Neuronal stem cell (in vitro differentiated cells): ENCODE measurements around the gene APOBEC3F.
"Not testable (repeated sequence)": the region's sequence is repeated elsewhere in the genome, so short reads cannot be mapped to it uniquely, and the experiment has no call there.

Experiments
- DNase-seq: peaks from one replicate; pipeline ENCODE4 v3.0.0-alpha.2; 2013; ENCODE audit warnings: low spot score
- H2AFZ ChIP-seq: one replicate; pipeline ENCODE4 v1.6.1; 2013; ENCODE audit warnings: mild to moderate bottlenecking, low read length, inconsistent platforms
- H2AK5ac ChIP-seq: 2 replicates; pipeline ENCODE4 v1.6.1; 2013; ENCODE audit warnings: low read depth, mild to moderate bottlenecking, inconsistent platforms, low read length, moderate library complexity, mixed read lengths
- H2BK120ac ChIP-seq: 2 replicates; pipeline ENCODE4 v1.6.1; 2013; ENCODE audit warnings: low read depth, mild to moderate bottlenecking, inconsistent platforms, low read length, moderate library complexity, mixed read lengths
- H2BK12ac ChIP-seq: one replicate; pipeline ENCODE4 v1.6.1; 2013; ENCODE audit warnings: low read length, inconsistent platforms
- H2BK15ac ChIP-seq: 2 replicates; pipeline ENCODE4 v1.6.1; 2013; ENCODE audit warnings: mild to moderate bottlenecking, low read length, inconsistent platforms, mixed read lengths
- H2BK5ac ChIP-seq: one replicate; pipeline ENCODE4 v1.6.1; 2013; ENCODE audit warnings: inconsistent platforms, mild to moderate bottlenecking, low read length, moderate library complexity
- H3K14ac ChIP-seq: one replicate; pipeline ENCODE4 v1.6.1; 2013; ENCODE audit warnings: low read length, inconsistent platforms
- H3K18ac ChIP-seq: 2 replicates; pipeline ENCODE4 v1.6.1; 2013; ENCODE audit warnings: low read length, inconsistent platforms
- H3K23ac ChIP-seq: 2 replicates; pipeline ENCODE4 v1.6.1; 2013; ENCODE audit warnings: low read depth, mild to moderate bottlenecking, mixed read lengths, low read length, inconsistent platforms; ENCODE audit not compliant: poor library complexity
- H3K27ac ChIP-seq: replicated peaks from 3 replicates; pipeline ENCODE4 v1.5.1; 2013; ENCODE audit warnings: low read length, inconsistent platforms
- H3K27me3 ChIP-seq, 3 experiments: 2 replicates each; pipeline ENCODE4 v1.6.1; 2013; ENCODE audit warnings: low read length in 3 of 3, mild to moderate bottlenecking in 2 of 3, inconsistent platforms in 1 of 3, low read depth in 1 of 3, mixed read lengths in 1 of 3, moderate library complexity in 1 of 3; ENCODE audit not compliant: control insufficient read depth in 3 of 3, insufficient read depth in 3 of 3
- H3K36me3 ChIP-seq, 2 donors: replicated peaks in 1 of 2; 2 replicates each; pipeline ENCODE4 v1.6.1; 2013; ENCODE audit warnings: low read length in 2 of 2; ENCODE audit not compliant: control insufficient read depth in 2 of 2, insufficient read depth in 2 of 2
- H3K4ac ChIP-seq: 2 replicates; pipeline ENCODE4 v1.6.1; 2013; ENCODE audit warnings: inconsistent platforms, mild to moderate bottlenecking, low read length, moderate library complexity
- H3K4me1 ChIP-seq, 2 donors: 1 replicate in 1 of 2; 2 replicates in 1 of 2; pipeline ENCODE4 v1.6.1; 2013; ENCODE audit warnings: low read length in 2 of 2, low read depth in 1 of 2; ENCODE audit not compliant: control insufficient read depth in 2 of 2, insufficient read depth in 1 of 2
- H3K4me2 ChIP-seq: one replicate; pipeline ENCODE4 v1.6.1; 2013; ENCODE audit warnings: mild to moderate bottlenecking, low read length, inconsistent platforms; ENCODE audit not compliant: insufficient read depth, poor library complexity, severe bottlenecking
- H3K4me3 ChIP-seq, 2 donors: 2 replicates each; pipeline ENCODE4 v1.5.1; 2013; ENCODE audit warnings: low read length in 2 of 2, mild to moderate bottlenecking in 2 of 2, inconsistent platforms in 1 of 2, moderate library complexity in 1 of 2
- H3K79me1 ChIP-seq: one replicate; pipeline ENCODE4 v1.6.1; 2013; ENCODE audit warnings: low read depth, mild to moderate bottlenecking, inconsistent platforms, low read length, moderate library complexity
- H3K9ac ChIP-seq: one replicate; pipeline ENCODE4 v1.6.1; 2013; ENCODE audit warnings: mild to moderate bottlenecking, low read depth, low read length, inconsistent platforms; ENCODE audit not compliant: poor library complexity
- H3K9me3 ChIP-seq, 2 donors: replicated peaks in 1 of 2; 2 replicates each; pipeline versions ENCODE3 to v1.6.1; 2013; ENCODE audit warnings: low read length in 2 of 2, mild to moderate bottlenecking in 2 of 2, inconsistent platforms in 1 of 2, low read depth in 1 of 2, mixed read lengths in 1 of 2, moderate library complexity in 1 of 2; ENCODE audit not compliant: control insufficient read depth in 2 of 2, insufficient read depth in 1 of 2
- H4K8ac ChIP-seq: one replicate; pipeline ENCODE4 v1.6.1; 2013; ENCODE audit warnings: low read depth, mild to moderate bottlenecking, inconsistent platforms, low read length, moderate library complexity
- H4K91ac ChIP-seq: one replicate; pipeline ENCODE4 v1.6.1; 2013; ENCODE audit warnings: low read length, low read depth, mild to moderate bottlenecking, inconsistent platforms; ENCODE audit not compliant: poor library complexity
- WGBS, 2 donors: extraction: QIAGEN DNeasy Blood & Tissue Kit; methylation state at CpG; one replicate each; pipeline ENCODE4 v1.1.7; 2013; ENCODE audit warnings: missing lambda C conversion rate in 2 of 2, mixed read lengths in 1 of 2; ENCODE audit not compliant: insufficient read length in 2 of 2, insufficient replicate concordance in 1 of 2; ENCODE audit errors: extremely low coverage in 2 of 2; 5-methylcytosine and 5-hydroxymethylcytosine counted together

The APOBEC3F gene

GRCh38 chr22:39066442-39067276 is 26.0 kb downstream of the APOBEC3F start:
- H2AFZ ChIP-seq, H2BK120ac ChIP-seq, H2AK5ac ChIP-seq, DNase-seq, H4K8ac ChIP-seq, H3K79me1 ChIP-seq, H3K23ac ChIP-seq, H3K14ac ChIP-seq, H3K27ac ChIP-seq, H3K36me3 ChIP-seq, H3K4ac ChIP-seq, H3K9me3 ChIP-seq, H2BK12ac ChIP-seq, H4K91ac ChIP-seq, H3K4me3 ChIP-seq, H3K4me2 ChIP-seq, H2BK15ac ChIP-seq, H3K18ac ChIP-seq, H3K4me1 ChIP-seq, H2BK5ac ChIP-seq, H3K9ac ChIP-seq: not testable (repeated sequence)
- H3K27me3 ChIP-seq, result peaks cover 0 to 22% (median 0%) of the 10 kb centered on the region in 3 experiments
- WGBS, 2 donors, result no CpG with 5 or more reads among the region's 9 CpGs

- no peak overlapping the region for H2BK15ac ChIP-seq
- H3K23ac ChIP-seq, result no peak overlapping the region
- H4K8ac ChIP-seq, result no peak overlapping the region
- H3K9ac ChIP-seq, result no peak overlapping the region
- H4K91ac ChIP-seq, result no peak overlapping the region
- H3K4me2 ChIP-seq, result no peak overlapping the region
- H3K27me3 ChIP-seq, result peaks cover 0 to 19% (median 0%) of the 10 kb centered on the region in 3 experiments
- no peaks in the 10 kb centered on the region for H3K4me1 ChIP-seq
- no peak overlapping the region for H3K14ac ChIP-seq
- H2BK5ac ChIP-seq, result no peak overlapping the region
- no peak overlapping the region for H2AFZ ChIP-seq
- no peak overlapping the region for H3K27ac ChIP-seq
- no peak overlapping the region for H3K4me3 ChIP-seq
- H3K9me3 ChIP-seq, result no peaks in the 10 kb centered on the region
- peaks cover 2% of the 10 kb centered on the region for H3K79me1 ChIP-seq
- peak overlapping the region; percentile 52 for H3K18ac ChIP-seq
- no peak for DNase-seq
- H3K36me3 ChIP-seq, result no peaks in the 10 kb centered on the region
- no peak overlapping the region for H2AK5ac ChIP-seq
- H2BK120ac ChIP-seq, result no peak overlapping the region
- WGBS, 2 donors, result no CpG with 5 or more reads among the region's 13 CpGs
- no peak overlapping the region for H3K4ac ChIP-seq
- H2BK12ac ChIP-seq, result no peak overlapping the region
Observed at GRCh38 chr22:39068033-39068785, 27.5 kb downstream of the APOBEC3F start.

GRCh38 chr22:39070186-39070585 is 29.5 kb downstream of the APOBEC3F start:
- no peak overlapping the region for H3K14ac ChIP-seq
- no peak overlapping the region for H4K91ac ChIP-seq
- no peak overlapping the region for H3K4me3 ChIP-seq
- no peaks in the 10 kb centered on the region for H3K4me1 ChIP-seq
- H2AK5ac ChIP-seq, result no peak overlapping the region
- H3K9me3 ChIP-seq, result no peaks in the 10 kb centered on the region
- H2BK120ac ChIP-seq, result no peak overlapping the region
- H2BK12ac ChIP-seq, result no peak overlapping the region
- no peaks in the 10 kb centered on the region for H3K36me3 ChIP-seq
- no peak overlapping the region for H3K9ac ChIP-seq
- H2BK5ac ChIP-seq, result no peak overlapping the region
- H2AFZ ChIP-seq, result no peak overlapping the region
- no peak overlapping the region for H3K4me2 ChIP-seq
- no CpG with 5 or more reads among the region's 7 CpGs for WGBS, 2 donors
- peak overlapping the region; percentile 43 for H3K23ac ChIP-seq
- no peak overlapping the region for H3K27ac ChIP-seq
- no peak overlapping the region for H2BK15ac ChIP-seq
- no peak overlapping the region for H3K4ac ChIP-seq
- peaks cover 0 to 19% (median 0%) of the 10 kb centered on the region in 3 experiments for H3K27me3 ChIP-seq
- H3K18ac ChIP-seq, result no peak overlapping the region
- DNase-seq, result no peak
- H4K8ac ChIP-seq, result no peak overlapping the region
- H3K79me1 ChIP-seq, result peaks cover 2% of the 10 kb centered on the region

- H3K4me2 ChIP-seq, H3K23ac ChIP-seq, H2AK5ac ChIP-seq, H3K79me1 ChIP-seq, H2BK120ac ChIP-seq, H2AFZ ChIP-seq, H4K8ac ChIP-seq, H3K4ac ChIP-seq, DNase-seq, H2BK12ac ChIP-seq, H3K9ac ChIP-seq, H3K4me3 ChIP-seq, H3K18ac ChIP-seq, H3K4me1 ChIP-seq, H2BK15ac ChIP-seq, H2BK5ac ChIP-seq, H3K9me3 ChIP-seq, H3K36me3 ChIP-seq, H4K91ac ChIP-seq, H3K27ac ChIP-seq, H3K14ac ChIP-seq: not testable (repeated sequence)
- peaks cover 0 to 10% (median 0%) of the 10 kb centered on the region in 3 experiments for H3K27me3 ChIP-seq
- no CpG with 5 or more reads among the region's 7 CpGs for WGBS, 2 donors
Observed at GRCh38 chr22:39072581-39072981, 31.9 kb downstream of the APOBEC3F start.
